ENCODE results near the gene LRRIQ3.

Gene LRRIQ3

GRCh38 chr1:74065081-74065480 lies 132.9 kb downstream of the LRRIQ3 start:
- Histone ChIP-seq H2AFZ (ENCODE audit: low read length) (no peak overlapping the region), H3K9me2 (replicated peaks; ENCODE audit: low read depth, low read length) (no peaks in the 10 kb centered on the region), H4K20me1 (ENCODE audit: insufficient read depth, low read length, poor library complexity, severe bottlenecking) (no peaks in the 10 kb centered on the region), H3F3A (ENCODE audit: low read depth) (no peaks in the 10 kb centered on the region), H3K4me2 (ENCODE audit: low read depth, low read length, poor library complexity, severe bottlenecking) (no peak overlapping the region), H3K9ac (ENCODE audit: low read depth, low read length, poor library complexity, severe bottlenecking) (no peak overlapping the region), H3K27me3 (ENCODE audit: insufficient read depth, low read length, poor library complexity, severe bottlenecking) (no peaks in the 10 kb centered on the region), H3K79me2 (ENCODE audit: insufficient read depth, low read length) (no peaks in the 10 kb centered on the region), H3K36me3 (ENCODE audit: insufficient read depth, low read length) (no peaks in the 10 kb centered on the region), H3K9me3 (ENCODE audit: insufficient read depth, low read depth, low read length) (no peaks in the 10 kb centered on the region), H3K4me1 (ENCODE audit: insufficient read depth, low read length, poor library complexity, severe bottlenecking) (no peaks in the 10 kb centered on the region), H3K4me3 (ENCODE audit: low read length, poor library complexity, severe bottlenecking) (no peak overlapping the region)
- TF ChIP-seq EZH2phosphoT487 (IDR thresholded peaks at IDR 0.05; ENCODE audit: borderline replicate concordance) = no peak
- no peak for TF ChIP-seq CTCF (conservative IDR thresholded peaks at IDR 0.05; ENCODE audit: low read length)

- no peak overlapping the region for H3K9ac ChIP-seq (ENCODE audit: low read depth, low read length, poor library complexity, severe bottlenecking)
- TF ChIP-seq EZH2phosphoT487 (IDR thresholded peaks at IDR 0.05; ENCODE audit: borderline replicate concordance) (no peak), CTCF (conservative IDR thresholded peaks at IDR 0.05; ENCODE audit: low read length) (no peak)
- H3K27me3 ChIP-seq (ENCODE audit: insufficient read depth, low read length, poor library complexity, severe bottlenecking) = no peaks in the 10 kb centered on the region
- no peaks in the 10 kb centered on the region for H4K20me1 ChIP-seq (ENCODE audit: insufficient read depth, low read length, poor library complexity, severe bottlenecking)
- no peak overlapping the region for H3K4me2 ChIP-seq (ENCODE audit: low read depth, low read length, poor library complexity, severe bottlenecking)
- H2AFZ ChIP-seq (ENCODE audit: low read length) = no peak overlapping the region
- no peaks in the 10 kb centered on the region for H3K36me3 ChIP-seq (ENCODE audit: insufficient read depth, low read length)
- H3K9me2 ChIP-seq (replicated peaks; ENCODE audit: low read depth, low read length) = no peaks in the 10 kb centered on the region
- no peaks in the 10 kb centered on the region for H3F3A ChIP-seq (ENCODE audit: low read depth)
- H3K79me2 ChIP-seq (ENCODE audit: insufficient read depth, low read length) = no peaks in the 10 kb centered on the region
- H3K4me3 ChIP-seq (ENCODE audit: low read length, poor library complexity, severe bottlenecking) = no peak overlapping the region
- no peaks in the 10 kb centered on the region for H3K4me1 ChIP-seq (ENCODE audit: insufficient read depth, low read length, poor library complexity, severe bottlenecking)
- H3K9me3 ChIP-seq (ENCODE audit: insufficient read depth, low read depth, low read length) = no peaks in the 10 kb centered on the region
Observed at GRCh38 chr1:74057719-74058118, 140.3 kb downstream of the LRRIQ3 start.

GRCh38 chr1:74053407-74053806 lies 144.6 kb downstream of the LRRIQ3 start:
- Histone ChIP-seq H2AFZ (ENCODE audit: low read length) (no peak overlapping the region), H3K9ac (ENCODE audit: low read depth, low read length, poor library complexity, severe bottlenecking) (no peak overlapping the region), H4K20me1 (ENCODE audit: insufficient read depth, low read length, poor library complexity, severe bottlenecking) (no peaks in the 10 kb centered on the region), H3K4me3 (ENCODE audit: low read length, poor library complexity, severe bottlenecking) (no peak overlapping the region), H3F3A (ENCODE audit: low read depth) (no peaks in the 10 kb centered on the region), H3K9me2 (replicated peaks; ENCODE audit: low read depth, low read length) (no peaks in the 10 kb centered on the region), H3K9me3 (ENCODE audit: insufficient read depth, low read depth, low read length) (no peaks in the 10 kb centered on the region), H3K36me3 (ENCODE audit: insufficient read depth, low read length) (no peaks in the 10 kb centered on the region), H3K27me3 (ENCODE audit: insufficient read depth, low read length, poor library complexity, severe bottlenecking) (no peaks in the 10 kb centered on the region), H3K4me2 (ENCODE audit: low read depth, low read length, poor library complexity, severe bottlenecking) (no peak overlapping the region), H3K79me2 (ENCODE audit: insufficient read depth, low read length) (no peaks in the 10 kb centered on the region), H3K4me1 (ENCODE audit: insufficient read depth, low read length, poor library complexity, severe bottlenecking) (no peaks in the 10 kb centered on the region)
- TF ChIP-seq CTCF (conservative IDR thresholded peaks at IDR 0.05; ENCODE audit: low read length) = no peak
- TF ChIP-seq EZH2phosphoT487 (IDR thresholded peaks at IDR 0.05; ENCODE audit: borderline replicate concordance) = no peak
